ENCODE results near the gene SUPT20HL2.

GRCh38 chrX:24339911-24340310, 26.0 kb upstream of the SUPT20HL2 start:
- TF ChIP-seq CTCF (conservative IDR thresholded peaks at IDR 0.05 in 1 of 2, IDR thresholded peaks at IDR 0.05 in 1 of 2; ENCODE audit: extremely low read depth in 1 of 2, insufficient read depth in 1 of 2, low read depth in 1 of 2, low read length in 2 of 2) = no peak
- TF ChIP-seq EZH2 (IDR thresholded peaks at IDR 0.05; ENCODE audit: borderline replicate concordance, low read length) = no peak
